Endothelial cell of umbilical vein (primary cell): ENCODE data around the gene AP5S1. TPM values are rescaled to one million over a fixed set of nuclear protein-coding genes. Genes with fewer than 3 reads are reported as not detected.

Experiments used
- BruUV-seq: library from RNA; stranded (reverse); fragments of 400-500 nt; replicated peaks from 2 replicates; lab custom pipeline; 2021; lab: Mats Ljungman, UMichigan
- CTCF ChIA-PET: fragments of 300-600, 350-600 bp; sonication (Branson Sonifier 250); formaldehyde crosslinking; loops from one replicate; lab custom pipeline; 2021; ENCODE audit warnings: antibody characterized with exemption, inconsistent platforms; lab: Charles Lee
- POLR2A ChIA-PET: fragments of 300-600, 350-600 bp; sonication (Branson Sonifier 250); formaldehyde crosslinking; loops from one replicate; lab custom pipeline; 2021; ENCODE audit warnings: antibody characterized with exemption, inconsistent platforms; lab: Charles Lee
- DNase-seq: peaks from one replicate; pipeline ENCODE4 v3.0.0-alpha.2; 2011; ENCODE audit warnings: low read depth, low spot score
- FAIRE-seq: peaks from 2 replicates; lab custom pipeline; 2011; peaks lifted over from hg19 to GRCh38; lab: Jason Lieb, UNC
- H2AFZ ChIP-seq: 2 replicates; pipeline ENCODE4 v1.6.0; 2012; ENCODE audit warnings: low read depth, low read length, control low read depth, inconsistent platforms
- H3K27ac ChIP-seq: 2 replicates; pipeline ENCODE4 v1.5.1; 2011; ENCODE audit warnings: low read depth, mild to moderate bottlenecking, control low read depth, low read length, moderate library complexity; ENCODE audit not compliant: insufficient read depth
- H3K27me3 ChIP-seq, 2 experiments: 2 replicates each; pipeline versions ENCODE4 v1.6.0 to v1.6.1; 2011; ENCODE audit warnings: low read length in 2 of 2, mixed read lengths in 1 of 2; ENCODE audit not compliant: control insufficient read depth in 2 of 2, insufficient read depth in 2 of 2
- H3K36me3 ChIP-seq, 2 experiments: 2 replicates in 1 of 2; 3 replicates in 1 of 2; pipeline ENCODE4 v1.5.1; 2011; ENCODE audit warnings: low read length in 2 of 2, mild to moderate bottlenecking in 1 of 2, moderate library complexity in 1 of 2; ENCODE audit not compliant: control insufficient read depth in 2 of 2, insufficient read depth in 2 of 2; ENCODE audit errors: extremely low read depth in 1 of 2
- H3K4me1 ChIP-seq: 3 replicates; pipeline ENCODE4 v1.5.1; 2011; ENCODE audit warnings: mild to moderate bottlenecking, low read length; ENCODE audit not compliant: control insufficient read depth, insufficient read depth; ENCODE audit errors: extremely low read depth
- H3K4me2 ChIP-seq: 2 replicates; pipeline ENCODE4 v1.6.1; 2011; ENCODE audit warnings: low read length, control low read depth, mixed read lengths; ENCODE audit not compliant: insufficient read depth
- H3K4me3 ChIP-seq, 3 experiments: fragments of 200-600 bp in 1 of 3; sonication (generic), shearing (Covaris generic) in 1 of 3; replicated peaks in 1 of 3; 2 replicates each; pipeline ENCODE4 v1.5.1; 2011 to 2016; ENCODE audit warnings: control low read depth in 3 of 3, low read length in 3 of 3, mild to moderate bottlenecking in 2 of 3, inconsistent platforms in 1 of 3, low read depth in 1 of 3, moderate library complexity in 1 of 3; ENCODE audit not compliant: insufficient read depth in 1 of 3
- H3K79me2 ChIP-seq: 2 replicates; pipeline ENCODE4 v1.6.0; 2012; ENCODE audit warnings: low read length, inconsistent platforms; ENCODE audit not compliant: control insufficient read depth, insufficient read depth
- H3K9ac ChIP-seq: replicated peaks from 2 replicates; pipeline ENCODE3; 2011; ENCODE audit warnings: low read length, control low read depth; ENCODE audit not compliant: insufficient read depth; ENCODE audit errors: extremely low read depth
- H3K9me1 ChIP-seq: replicated peaks from 3 replicates; pipeline ENCODE4 v1.6.0; 2011; ENCODE audit warnings: mild to moderate bottlenecking, low read length; ENCODE audit not compliant: control insufficient read depth, insufficient read depth; ENCODE audit errors: extremely low read depth
- H3K9me3 ChIP-seq: replicated peaks from 2 replicates; pipeline ENCODE4 v1.5.1; 2012; ENCODE audit warnings: low read length, inconsistent platforms; ENCODE audit not compliant: control insufficient read depth, insufficient read depth
- H4K20me1 ChIP-seq: replicated peaks from 2 replicates; pipeline ENCODE3; 2011; ENCODE audit warnings: mild to moderate bottlenecking, low read length; ENCODE audit not compliant: control insufficient read depth, insufficient read depth; ENCODE audit errors: extremely low read depth
- EZH2 ChIP-seq: IDR thresholded peaks from 2 replicates; pipeline ENCODE4 v1.6.1; 2012; ENCODE audit warnings: borderline replicate concordance, low read depth, mild to moderate bottlenecking, moderate library complexity, low read length, inconsistent platforms; ENCODE audit not compliant: severe bottlenecking
- FOS ChIP-seq: IDR thresholded peaks from 2 replicates; pipeline ENCODE4 v1.6.1; 2011; ENCODE audit warnings: mild to moderate bottlenecking, low read length, moderate library complexity, borderline replicate concordance; ENCODE audit not compliant: insufficient read depth
- GATA2 ChIP-seq: IDR thresholded peaks from 2 replicates; pipeline ENCODE4 v1.7.0; 2011; ENCODE audit warnings: low read depth, mild to moderate bottlenecking, moderate library complexity, mixed read lengths, low read length; ENCODE audit not compliant: insufficient read length, insufficient read depth
- JUN ChIP-seq: IDR thresholded peaks from 2 replicates; pipeline ENCODE4 v1.6.1; 2011; ENCODE audit warnings: borderline replicate concordance, low read depth; ENCODE audit not compliant: insufficient read length, insufficient read depth
- MYC ChIP-seq: IDR thresholded peaks from one replicate; pipeline ENCODE4 v1.6.1; 2011; ENCODE audit warnings: mild to moderate bottlenecking, low read depth, low read length
- POLR2A ChIP-seq: IDR thresholded peaks from 2 replicates; pipeline ENCODE4 v1.6.1; 2012; ENCODE audit warnings: low read depth, mild to moderate bottlenecking, control low read depth, low read length
- POLR2AphosphoS5 ChIP-seq: IDR thresholded peaks from 2 replicates; pipeline ENCODE4 v1.6.1; 2012; ENCODE audit warnings: low read depth, mild to moderate bottlenecking, control low read depth, low read length, moderate library complexity; ENCODE audit not compliant: insufficient read depth
- dilution Hi-C: fragments of 300-500 bp; cut with MboI; formaldehyde crosslinking; loops from one replicate; pipeline ENCODE4 v1.15.0; 2019; ENCODE audit warnings: low sequenced_read_pairs; ENCODE audit not compliant: extremely low pct_ligation_motif_present
- intact Hi-C: fragments of 100-400 bp; cut with micrococcal nuclease; formaldehyde crosslinking; loops from one replicate; pipeline ENCODE4 v1.10.0; 2022
- polyA plus RNA-seq, 4 experiments: library from polyadenylated mRNA; depleted of rRNA in 3 of 4; stranded (reverse) in 3 of 4; unstranded in 1 of 4; fragments of >200 nt; gene quantifications; 2 replicates each; pipeline versions ENCODE4 v1.2.1 to v1.2.3, GENCODE V29; 2011 to 2012; ENCODE audit warnings: missing spikeins in 1 of 4
- total RNA-seq: library from RNA; stranded (reverse); gene quantifications from 2 replicates; pipeline ENCODE4 v1.2.3, GENCODE V29; 2021
- TF ChIP-seq, protein P1 (sequence below), 2 donors: IDR thresholded peaks; 1 replicate in 1 of 2; 2 replicates in 1 of 2; pipeline ENCODE4 v1.5.1; 2011; ENCODE audit warnings: low read length in 2 of 2, mild to moderate bottlenecking in 2 of 2, moderate library complexity in 2 of 2, control low read depth in 1 of 2, inconsistent platforms in 1 of 2, low read depth in 1 of 2; ENCODE audit not compliant: insufficient read depth in 1 of 2; ENCODE audit errors: extremely low read depth in 1 of 2
- TF ChIP-seq, protein P2 (sequence below): IDR thresholded peaks from 2 replicates; pipeline ENCODE4 v1.6.1; 2011; ENCODE audit not compliant: insufficient read depth, insufficient read length

AP5S1 gene
- total and polyA plus RNA-seq, 2 donors (not counting 3 experiments of a cell fraction or from before 2014, with no cell fraction given), result 15.7 to 22.0 TPM

DNA sequence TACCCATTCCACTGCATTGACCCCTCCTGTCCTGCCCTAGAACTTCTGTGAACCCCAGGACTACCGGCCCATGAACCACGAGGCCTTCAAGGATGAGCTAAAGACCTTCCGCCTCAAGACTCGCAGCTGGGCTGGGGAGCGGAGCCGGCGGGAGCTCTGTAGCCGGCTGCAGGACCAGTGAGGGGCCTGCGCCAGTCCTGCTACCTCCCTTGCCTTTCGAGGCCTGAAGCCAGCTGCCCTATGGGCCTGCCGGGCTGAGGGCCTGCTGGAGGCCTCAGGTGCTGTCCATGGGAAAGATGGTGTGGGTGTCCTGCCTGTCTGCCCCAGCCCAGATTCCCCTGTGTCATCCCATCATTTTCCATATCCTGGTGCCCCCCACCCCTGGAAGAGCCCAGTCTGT, 15.6 kb upstream of the AP5S1 start:
- no peak for FAIRE-seq
- peaks cover 23% of the 10 kb centered on the region for H3K4me1 ChIP-seq
- ChIA-PET POLR2A (interaction anchor here (0.7 to 1.2 kb wide), 2 partner anchors 9 to 16 kb away, joined by 4 read pairs; partner anchors contain the start of genes AP5S1 and CDC25B), CTCF (interaction anchor here (0.9 kb wide), 1 partner anchor 9 kb away, joined by 4 read pairs; the partner anchor contains the start of gene CDC25B)
- H3K9ac ChIP-seq, result no peak overlapping the region
- TF ChIP-seq POLR2A (no peak), EZH2 (no peak), POLR2AphosphoS5 (no peak), MYC (no peak), GATA2 (no peak), FOS (no peak), JUN (no peak)
- TF ChIP-seq, protein P1, sequence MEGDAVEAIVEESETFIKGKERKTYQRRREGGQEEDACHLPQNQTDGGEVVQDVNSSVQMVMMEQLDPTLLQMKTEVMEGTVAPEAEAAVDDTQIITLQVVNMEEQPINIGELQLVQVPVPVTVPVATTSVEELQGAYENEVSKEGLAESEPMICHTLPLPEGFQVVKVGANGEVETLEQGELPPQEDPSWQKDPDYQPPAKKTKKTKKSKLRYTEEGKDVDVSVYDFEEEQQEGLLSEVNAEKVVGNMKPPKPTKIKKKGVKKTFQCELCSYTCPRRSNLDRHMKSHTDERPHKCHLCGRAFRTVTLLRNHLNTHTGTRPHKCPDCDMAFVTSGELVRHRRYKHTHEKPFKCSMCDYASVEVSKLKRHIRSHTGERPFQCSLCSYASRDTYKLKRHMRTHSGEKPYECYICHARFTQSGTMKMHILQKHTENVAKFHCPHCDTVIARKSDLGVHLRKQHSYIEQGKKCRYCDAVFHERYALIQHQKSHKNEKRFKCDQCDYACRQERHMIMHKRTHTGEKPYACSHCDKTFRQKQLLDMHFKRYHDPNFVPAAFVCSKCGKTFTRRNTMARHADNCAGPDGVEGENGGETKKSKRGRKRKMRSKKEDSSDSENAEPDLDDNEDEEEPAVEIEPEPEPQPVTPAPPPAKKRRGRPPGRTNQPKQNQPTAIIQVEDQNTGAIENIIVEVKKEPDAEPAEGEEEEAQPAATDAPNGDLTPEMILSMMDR (IDR thresholded peaks at IDR 0.05; ENCODE audit: extremely low read depth in 1 of 2, insufficient read depth in 1 of 2, low read depth in 1 of 2, low read length in 2 of 2), result no peak
- TF ChIP-seq, protein P2, sequence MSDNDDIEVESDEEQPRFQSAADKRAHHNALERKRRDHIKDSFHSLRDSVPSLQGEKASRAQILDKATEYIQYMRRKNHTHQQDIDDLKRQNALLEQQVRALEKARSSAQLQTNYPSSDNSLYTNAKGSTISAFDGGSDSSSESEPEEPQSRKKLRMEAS, result no peak
- H3K36me3 ChIP-seq, result peaks cover 0 to 26% of the 10 kb centered on the region in 2 experiments
- H4K20me1 ChIP-seq, result no peaks in the 10 kb centered on the region
- peaks cover 3% of the 10 kb centered on the region for H3K79me2 ChIP-seq
- H3K9me3 ChIP-seq, result no peaks in the 10 kb centered on the region
- no peak overlapping the region for H3K4me2 ChIP-seq
- no TSS peak for BruUV-seq
- no peak overlapping the region for H3K4me3 ChIP-seq
- H3K27ac ChIP-seq, result no peak overlapping the region
- no peak overlapping the region for H2AFZ ChIP-seq
- dilution Hi-C loops (no loop called here), intact Hi-C loops (no loop called here)
- H3K27me3 ChIP-seq, result no peaks in the 10 kb centered on the region
- no peak for DNase-seq
- no peaks in the 10 kb centered on the region for H3K9me1 ChIP-seq
